GM10266 (cell line): ENCODE results near the gene PER2.

Experiments
- DNase-seq: peaks from one replicate; pipeline ENCODE4 v3.0.0; 2012; ENCODE audit errors: extremely low spot score
- CTCF ChIP-seq: IDR thresholded peaks from 2 replicates; pipeline ENCODE4 v1.5.1; 2012; ENCODE audit warnings: mild to moderate bottlenecking, low read depth; ENCODE audit not compliant: control insufficient read depth, insufficient read depth; ENCODE audit errors: missing control alignments

Gene PER2

GRCh38 chr2:238250896-238251295, 37.5 kb downstream of the PER2 start:
- DNase-seq = no peak
- TF ChIP-seq CTCF = no peak

- no peak for TF ChIP-seq CTCF
- no peak for DNase-seq
These were observed 40.5 kb downstream of the PER2 start for GRCh38 chr2:238247841-238248453.

GRCh38 chr2:238247002-238247822, 41.2 kb downstream of the PER2 start:
- no peak for DNase-seq
- TF ChIP-seq CTCF = no peak

GRCh38 chr2:238244151-238244550, 44.3 kb downstream of the PER2 start:
- DNase-seq = no peak
- no peak for TF ChIP-seq CTCF

- TF ChIP-seq CTCF = no peak
These were observed 44.8 kb downstream of the PER2 start for GRCh38 chr2:238243496-238244076.

GRCh38 chr2:238242731-238243495, 45.5 kb downstream of the PER2 start:
- no peak for DNase-seq
- no peak for TF ChIP-seq CTCF

More at GRCh38 chr2:238243496-238244076, 44.8 kb downstream of the PER2 start:
- no peak for DNase-seq
